GM19193 (cell line): ENCODE results near the gene USHBP1.

Experiments
- POLR2A ChIP-seq: IDR thresholded peaks from 4 replicates; pipeline ENCODE4 v1.6.1; 2011; ENCODE audit not compliant: insufficient read depth, insufficient read length; ENCODE audit errors: extremely low read depth

USHBP1 gene

GRCh38 chr19:17215127-17215971 lies 49.2 kb downstream of the USHBP1 start, which contains the start of gene USE1:
Gene USE1 (plus strand): TSS chr19:17215357. CDS start chr19:17215406, 49 bp downstream.
- peak; percentile 93 for TF ChIP-seq POLR2A

GRCh38 chr19:17214508-17215126 lies 49.9 kb downstream of the USHBP1 start:
- TF ChIP-seq POLR2A = no peak

GRCh38 chr19:17213334-17213733 lies 51.2 kb downstream of the USHBP1 start:
- no peak for TF ChIP-seq POLR2A

GRCh38 chr19:17211547-17212446 lies 52.7 kb downstream of the USHBP1 start:
- no peak for TF ChIP-seq POLR2A

GRCh38 chr19:17210296-17210695 lies 54.2 kb downstream of the USHBP1 start:
- no peak for TF ChIP-seq POLR2A

GRCh38 chr19:17209126-17210036 lies 55.2 kb downstream of the USHBP1 start:
- TF ChIP-seq POLR2A = peak; percentile 28

- TF ChIP-seq POLR2A = no peak
Observed at GRCh38 chr19:17206736-17207581, 57.6 kb downstream of the USHBP1 start.

- TF ChIP-seq POLR2A = peak; percentile 10
Observed at GRCh38 chr19:17205237-17206140, 59.1 kb downstream of the USHBP1 start.

- no peak for TF ChIP-seq POLR2A
Observed at GRCh38 chr19:17202713-17203112, 61.8 kb downstream of the USHBP1 start.

GRCh38 chr19:17202249-17202648 lies 62.3 kb downstream of the USHBP1 start:
- TF ChIP-seq POLR2A = no peak

GRCh38 chr19:17200408-17201079 lies 64.0 kb downstream of the USHBP1 start:
- no peak for TF ChIP-seq POLR2A
